NCI-H2196 treated with DMSO at 0.1 percent for 48 hours (cell line): ENCODE data around the gene GPATCH1.
"Not testable (repeated sequence)": the region's sequence is repeated elsewhere in the genome, so short reads cannot be mapped to it uniquely, and the experiment has no call there.

Experiments used
- DNase-seq: peaks from one replicate; lab custom pipeline; 2025; ENCODE audit not compliant: unreplicated experiment; lab: John Stamatoyannopoulos, UW

GPATCH1 gene

DNA sequence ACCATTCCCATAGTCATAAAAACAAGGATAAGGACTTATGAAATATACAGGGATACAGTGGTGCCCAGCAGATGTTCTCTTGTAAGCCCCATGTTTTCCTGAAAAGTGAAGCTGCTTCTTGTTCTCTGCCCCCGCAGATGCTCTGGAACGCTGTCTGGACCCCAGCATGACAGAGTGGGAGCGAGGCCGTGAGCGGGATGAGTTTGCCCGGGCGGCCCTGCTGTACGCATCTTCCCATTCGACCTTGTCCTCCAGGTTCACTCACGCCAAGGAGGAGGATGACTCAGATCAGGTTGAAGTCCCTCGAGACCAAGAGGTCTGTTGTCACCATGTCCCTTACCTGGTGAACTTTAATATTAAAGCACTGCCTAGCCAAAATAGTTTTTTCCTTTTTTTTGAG is 30.6 kb downstream of the GPATCH1 start:
- DNase-seq: no peak

DNA sequence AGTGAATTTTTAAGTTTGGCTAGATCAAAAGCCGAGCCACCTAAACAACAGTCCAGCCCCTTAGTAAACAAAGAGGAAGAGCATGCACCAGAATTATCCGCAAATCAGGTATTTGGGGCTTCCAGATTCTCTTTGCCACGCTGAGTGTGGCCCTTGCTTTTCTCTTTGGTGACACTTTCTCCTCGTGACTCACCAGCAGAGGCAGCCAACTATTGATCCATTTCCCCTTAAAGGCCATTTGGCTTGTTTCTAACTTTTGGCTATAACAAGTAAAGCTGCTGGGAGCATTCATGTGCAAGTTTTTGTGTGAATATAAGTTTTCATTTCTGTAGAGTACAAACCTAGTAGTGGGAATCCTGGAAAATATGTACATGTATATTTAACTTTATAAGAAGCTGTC is 33.3 kb downstream of the GPATCH1 start:
- no peak for DNase-seq

DNA sequence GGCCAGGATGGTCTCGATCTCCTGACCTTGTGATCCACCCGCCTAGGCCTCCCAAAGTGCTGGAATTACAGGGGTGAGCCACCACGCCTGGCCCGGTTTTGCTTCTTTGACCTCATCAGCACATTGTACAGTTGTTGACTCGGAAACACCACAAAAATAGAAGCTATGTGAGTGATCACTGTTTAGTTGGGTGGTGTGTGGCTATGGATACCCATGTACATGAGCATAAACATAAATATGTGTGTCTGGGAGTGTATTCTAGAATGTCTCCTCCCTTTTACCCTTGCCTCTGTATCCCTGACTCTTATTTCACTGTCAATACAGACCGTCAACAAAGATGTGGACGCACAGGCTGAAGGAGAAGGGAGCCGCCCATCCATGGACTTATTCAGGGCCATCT is 36.5 kb downstream of the GPATCH1 start:
- no peak for DNase-seq

DNA sequence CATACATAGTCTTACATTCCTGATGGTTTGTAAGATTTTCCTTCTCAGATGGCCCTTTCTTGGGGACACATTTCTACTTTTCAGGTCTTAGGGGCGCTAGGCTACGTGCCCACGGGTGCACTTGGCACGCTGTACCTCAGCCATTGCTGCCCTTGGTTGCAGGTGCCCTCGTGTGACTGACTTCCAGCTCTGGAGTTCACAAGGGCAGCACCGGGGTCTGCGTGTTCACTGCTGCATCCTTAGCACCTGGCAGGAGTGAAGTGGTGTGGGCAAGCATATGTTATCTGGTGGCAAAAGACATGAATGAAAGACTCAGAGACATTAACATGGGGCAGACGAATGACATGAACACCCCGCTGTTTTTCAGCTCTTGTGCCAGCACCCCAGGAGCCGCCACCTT is 37.7 kb downstream of the GPATCH1 start:
- DNase-seq: no peak

DNA sequence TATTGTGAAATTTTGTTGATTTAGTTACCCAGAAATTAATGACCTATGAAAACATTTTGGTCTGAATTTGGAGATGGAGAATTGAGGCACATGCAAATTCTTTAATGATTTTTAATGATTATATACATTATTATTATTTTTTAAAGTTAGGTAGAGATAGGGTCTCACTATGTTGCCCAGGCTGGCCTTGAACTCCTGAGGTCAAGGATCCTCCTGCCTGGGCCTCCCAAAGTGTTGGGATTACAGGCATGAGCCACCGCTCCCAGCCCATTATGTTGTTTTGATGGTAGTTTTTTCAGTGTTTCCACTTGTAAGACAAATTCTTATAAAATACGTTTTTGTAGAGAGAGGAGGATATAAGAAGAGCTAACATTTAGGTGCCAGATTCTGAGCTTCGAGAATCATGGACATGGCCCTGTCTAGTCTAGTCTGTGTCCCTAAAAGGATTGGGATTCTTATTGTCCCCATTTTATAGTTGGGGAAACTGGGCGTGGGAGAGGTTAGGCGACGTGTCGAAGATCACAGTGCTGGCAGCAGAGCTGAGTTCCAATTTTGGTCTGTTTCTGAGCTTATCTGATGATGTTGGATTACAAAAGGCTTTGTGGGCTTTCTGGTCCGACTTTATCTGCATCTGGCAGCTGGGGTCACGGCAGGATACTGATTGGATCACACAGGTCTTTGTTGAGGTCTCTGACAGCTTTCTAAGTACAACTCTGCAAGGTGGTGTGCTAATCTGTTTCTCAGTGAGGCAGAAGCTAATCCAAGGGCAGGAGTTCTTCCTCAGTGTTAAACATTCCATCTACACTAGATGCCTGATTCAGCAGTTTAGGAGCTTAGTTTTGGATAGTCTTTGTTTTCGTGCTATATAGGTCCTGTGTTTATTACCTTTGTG is 43.5 kb downstream of the GPATCH1 start:
- DNase-seq: no peak

DNA sequence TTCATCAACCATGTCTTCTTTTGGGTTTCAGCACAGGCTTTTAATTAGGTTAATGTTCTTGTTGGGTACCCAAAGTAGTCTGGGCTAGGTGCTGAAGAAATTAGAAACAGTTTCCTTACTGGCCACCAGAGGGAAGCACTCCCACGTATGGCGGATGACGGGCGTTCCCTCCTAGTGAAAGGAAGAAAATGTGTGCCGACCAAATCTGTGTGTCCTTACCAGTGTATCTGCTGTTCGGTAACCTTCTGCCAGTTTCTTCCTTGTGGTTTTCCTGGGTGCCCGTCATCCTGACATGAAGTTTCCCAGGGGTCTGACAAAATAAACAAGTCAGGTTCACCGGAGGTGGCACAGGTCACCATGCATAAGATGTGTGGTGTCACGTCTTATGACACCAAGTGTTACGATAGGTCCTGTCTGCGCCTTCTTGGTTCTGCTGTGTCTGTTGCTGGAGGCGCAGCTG is 45.0 kb downstream of the GPATCH1 start:
- DNase-seq: peak; percentile 59

DNA sequence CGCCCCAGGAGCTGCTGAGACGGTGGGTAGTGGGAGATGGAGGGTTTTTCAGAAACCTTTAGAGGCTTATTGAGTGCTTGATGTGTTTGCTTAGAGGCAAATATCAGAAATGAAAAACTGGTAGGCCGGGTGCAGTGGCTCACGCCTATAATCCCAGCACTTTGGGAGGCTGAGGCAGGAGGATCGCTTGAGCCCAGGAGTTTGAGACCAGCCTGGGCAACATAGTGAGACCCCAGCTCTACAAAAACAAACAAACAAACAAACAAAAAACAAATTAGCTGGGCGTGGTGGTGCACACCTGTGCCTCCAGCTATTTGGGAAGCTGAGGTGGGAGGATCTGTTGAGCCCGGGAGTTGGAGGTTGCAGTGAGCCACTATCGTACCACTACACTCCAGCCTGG is 45.7 kb downstream of the GPATCH1 start:
- not testable (repeated sequence) for DNase-seq

DNA sequence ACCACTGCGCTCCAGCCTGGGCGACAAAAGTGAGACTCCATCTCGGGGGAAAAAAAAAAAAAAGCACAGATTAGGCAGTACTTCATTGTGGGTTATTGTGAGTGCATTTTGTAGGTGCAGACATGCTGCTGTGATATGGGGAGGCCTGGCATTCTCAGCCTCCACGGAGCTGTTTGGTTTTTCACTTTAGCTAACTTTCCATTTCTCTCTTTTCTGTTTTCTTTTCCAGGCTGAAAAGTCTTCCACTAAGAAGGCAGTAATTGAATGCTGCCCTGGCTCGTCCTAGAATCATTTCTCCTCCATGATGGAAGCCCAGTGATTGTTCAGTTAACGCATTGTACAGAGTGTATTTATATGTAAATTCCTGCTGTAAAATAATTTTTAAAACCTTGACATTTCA is 48.9 kb downstream of the GPATCH1 start:
- DNase-seq: no peak

DNA sequence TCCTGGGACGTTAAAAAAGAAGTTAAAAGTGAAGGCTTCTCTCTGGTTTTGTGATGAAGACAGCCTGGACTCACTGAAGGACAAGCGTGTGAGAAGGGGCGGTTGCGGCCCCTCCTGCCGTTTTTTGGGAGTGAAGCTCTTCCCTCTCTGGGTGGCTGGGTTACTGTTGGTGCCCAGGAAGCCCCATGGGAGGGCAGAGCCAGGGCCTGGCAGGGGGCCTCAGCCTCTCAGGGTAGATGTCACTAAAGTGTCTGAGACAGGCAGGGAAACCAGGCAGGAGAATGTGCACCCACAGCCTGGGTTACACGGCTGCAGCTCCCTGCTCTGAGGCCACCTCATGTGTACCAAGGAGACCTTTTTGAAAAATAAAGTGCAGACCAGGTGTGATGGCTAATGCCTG is 49.5 kb downstream of the GPATCH1 start:
- DNase-seq: no peak

DNA sequence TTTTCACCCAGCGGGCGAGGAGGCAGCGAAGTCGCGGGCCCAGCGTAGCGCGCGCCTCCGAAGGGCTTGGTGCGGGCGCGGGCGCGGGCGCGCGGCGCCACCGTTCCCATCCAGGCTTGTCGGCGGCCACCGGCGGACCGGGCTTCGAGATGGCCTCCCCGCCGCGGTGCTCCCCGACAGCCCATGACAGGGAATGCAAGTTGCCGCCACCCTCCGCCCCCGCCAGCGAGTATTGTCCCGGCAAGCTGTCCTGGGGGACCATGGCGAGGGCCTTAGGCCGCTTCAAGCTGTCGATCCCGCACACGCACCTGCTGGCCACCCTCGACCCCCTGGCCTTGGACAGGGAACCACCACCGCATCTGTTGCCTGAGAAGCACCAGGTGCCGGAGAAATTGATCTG is 51.0 kb downstream of the GPATCH1 start, which contains the start of gene WDR88:
TSS of gene WDR88 (plus strand) at position 94 of the 400 bp plus-strand sequence. CDS start at position 150, 56 bp downstream.
- no peak for DNase-seq

DNA sequence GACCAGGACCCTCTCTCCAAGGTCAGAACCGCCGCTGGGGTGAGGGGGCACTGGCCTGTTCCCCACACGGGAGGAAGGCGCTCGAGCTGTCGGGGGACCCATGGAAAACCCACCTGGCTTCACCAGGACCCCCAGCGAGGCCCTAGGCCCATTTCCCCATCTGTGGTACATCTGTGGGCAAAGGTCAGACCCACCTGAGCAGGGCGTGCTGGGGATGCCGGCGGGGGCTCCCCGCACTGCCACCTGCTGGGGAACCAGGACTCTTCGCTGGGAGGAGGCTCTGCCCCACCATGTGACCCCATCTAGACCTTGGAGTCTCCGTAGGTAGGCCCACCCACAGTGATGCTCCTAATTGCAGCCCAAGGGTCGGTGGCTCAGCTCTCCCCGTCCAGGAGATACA is 51.4 kb downstream of the GPATCH1 start:
- no peak for DNase-seq

DNA sequence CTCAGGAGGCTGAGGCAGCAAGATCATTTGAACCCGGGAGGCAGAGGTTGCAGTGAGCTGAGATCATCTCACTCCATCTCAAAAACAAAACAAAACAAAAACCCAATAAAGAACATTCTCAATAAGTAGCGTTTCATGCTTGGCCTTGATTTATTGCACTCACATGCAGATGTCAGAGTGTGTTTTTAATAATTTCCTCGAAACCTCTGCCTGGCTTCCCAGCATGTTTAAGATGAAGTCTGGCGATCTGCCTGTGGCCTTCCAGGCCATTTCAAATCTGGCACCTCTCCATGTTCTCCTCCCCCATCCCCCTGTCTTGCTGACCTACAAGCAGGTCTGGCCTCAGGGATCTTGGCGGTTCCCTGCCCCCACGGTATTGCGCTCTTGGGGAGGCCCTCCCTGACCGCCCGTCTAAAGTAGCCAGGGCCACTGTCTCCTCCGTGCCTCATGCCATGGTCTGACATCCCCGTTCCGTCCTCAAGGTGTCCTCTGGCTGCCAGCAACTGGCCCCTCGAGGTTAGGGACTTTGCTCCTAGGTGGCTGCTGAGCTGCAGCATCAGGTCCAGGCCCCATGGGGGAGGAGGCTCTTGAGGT is 52.6 kb downstream of the GPATCH1 start:
- DNase-seq: peak; percentile 21

DNA sequence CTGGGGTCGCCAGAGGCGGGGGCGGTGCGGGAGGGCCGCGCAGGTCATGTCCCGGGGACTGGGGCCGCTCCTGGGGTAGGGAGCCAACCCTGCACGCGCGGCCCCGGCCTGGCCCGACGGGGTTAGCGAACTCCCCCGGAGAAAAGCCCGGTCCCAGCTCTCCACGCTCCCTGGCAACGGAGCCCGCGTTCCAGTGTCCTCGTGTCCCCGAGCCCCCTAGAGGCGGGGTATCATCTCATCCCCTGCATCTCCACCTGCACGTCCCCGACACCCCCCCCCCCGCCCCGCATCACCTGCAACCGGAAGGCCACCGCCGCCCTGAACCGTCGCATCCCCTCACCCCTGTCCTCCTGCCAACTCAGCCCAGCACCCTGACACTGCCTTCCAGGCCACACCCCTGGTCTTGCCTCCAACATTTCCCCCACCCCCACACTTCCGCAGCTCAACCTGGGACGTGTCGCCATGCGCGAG is 53.6 kb downstream of the GPATCH1 start:
- no peak for DNase-seq

DNA sequence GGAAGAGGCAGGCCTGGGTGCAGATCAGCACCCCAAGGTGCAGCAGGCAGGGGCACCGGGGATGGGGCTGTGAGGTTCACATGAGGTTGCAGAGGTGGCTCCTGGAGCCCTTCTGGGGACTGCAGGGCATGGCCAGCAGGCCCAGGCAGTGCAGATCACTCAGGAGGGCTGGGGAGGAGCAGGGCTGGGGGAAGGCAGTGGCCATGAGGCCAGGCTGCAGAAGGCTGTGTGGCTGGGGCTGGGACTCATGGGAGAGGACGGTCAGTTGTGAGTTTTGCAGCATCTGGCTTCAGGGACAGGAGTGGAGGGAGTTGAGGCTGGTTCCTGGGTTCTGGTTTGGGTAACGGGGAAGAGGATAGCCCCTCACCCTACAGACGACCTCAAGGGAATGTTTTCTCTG is 58.2 kb downstream of the GPATCH1 start:
- no peak for DNase-seq

DNA sequence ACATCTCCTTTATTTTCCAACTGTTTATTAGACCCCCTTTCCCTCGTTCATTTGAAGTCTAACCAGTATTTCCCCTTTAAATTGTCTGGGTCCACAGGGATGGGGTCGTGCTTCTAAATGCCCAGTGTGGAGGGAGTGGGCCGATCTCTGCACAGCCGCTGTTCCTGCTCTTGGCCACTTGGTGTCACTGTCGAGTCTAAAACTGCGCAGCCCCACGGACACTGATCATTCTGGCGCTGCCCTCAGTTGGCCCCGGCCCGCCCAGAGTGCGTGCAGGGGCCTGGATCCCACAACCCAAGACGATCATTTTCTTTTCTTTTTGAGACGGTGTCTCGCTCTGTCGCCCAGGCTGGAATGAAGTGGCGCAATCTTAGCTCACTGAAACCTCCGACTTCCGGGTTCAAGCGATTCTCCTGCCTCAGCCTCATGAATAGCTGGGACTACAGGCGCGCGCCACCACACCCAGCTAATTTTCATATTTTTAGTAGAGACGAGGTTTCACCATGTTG is 63.0 kb downstream of the GPATCH1 start:
- DNase-seq: peak; percentile 45

DNA sequence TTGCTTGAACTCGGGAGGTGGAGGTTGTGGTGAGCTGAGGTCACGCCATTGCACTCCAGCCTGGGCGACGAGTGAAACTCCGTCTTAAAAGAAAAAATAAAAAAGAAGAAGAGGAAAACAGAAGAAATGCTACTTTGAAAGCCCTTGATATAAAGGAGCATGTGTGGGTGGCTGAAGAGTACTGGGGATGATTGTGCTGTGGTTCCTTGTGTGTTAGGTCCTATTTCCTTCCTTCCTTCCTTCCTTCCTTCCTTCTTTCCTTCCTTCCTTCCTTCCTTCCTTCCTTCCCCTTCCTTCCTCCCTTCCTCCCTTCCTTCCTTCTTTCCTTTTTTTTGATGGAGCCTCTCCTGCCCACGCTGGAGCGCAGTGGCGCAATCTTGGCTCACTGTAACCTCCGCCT is 65.2 kb downstream of the GPATCH1 start:
- no peak for DNase-seq

DNA sequence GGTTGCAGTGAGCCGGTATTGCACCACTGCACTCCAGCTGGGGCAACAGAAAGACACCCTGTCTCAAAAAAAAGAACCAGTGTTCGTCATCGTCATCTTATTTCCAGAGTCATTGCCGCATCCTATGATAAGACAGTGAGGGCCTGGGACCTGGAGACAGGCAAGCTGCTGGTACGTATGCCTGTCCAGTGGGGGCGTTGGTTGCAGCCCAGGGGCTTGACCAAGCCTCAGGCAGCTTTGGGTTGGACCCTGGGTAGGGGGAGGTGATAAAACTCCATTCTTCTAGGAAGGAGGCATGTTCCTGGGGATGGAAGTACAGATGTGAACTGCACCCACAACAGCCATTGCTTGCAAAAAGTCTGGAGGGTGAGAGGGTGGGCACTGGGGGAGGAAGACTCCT is 66.6 kb downstream of the GPATCH1 start:
- DNase-seq: no peak

DNA sequence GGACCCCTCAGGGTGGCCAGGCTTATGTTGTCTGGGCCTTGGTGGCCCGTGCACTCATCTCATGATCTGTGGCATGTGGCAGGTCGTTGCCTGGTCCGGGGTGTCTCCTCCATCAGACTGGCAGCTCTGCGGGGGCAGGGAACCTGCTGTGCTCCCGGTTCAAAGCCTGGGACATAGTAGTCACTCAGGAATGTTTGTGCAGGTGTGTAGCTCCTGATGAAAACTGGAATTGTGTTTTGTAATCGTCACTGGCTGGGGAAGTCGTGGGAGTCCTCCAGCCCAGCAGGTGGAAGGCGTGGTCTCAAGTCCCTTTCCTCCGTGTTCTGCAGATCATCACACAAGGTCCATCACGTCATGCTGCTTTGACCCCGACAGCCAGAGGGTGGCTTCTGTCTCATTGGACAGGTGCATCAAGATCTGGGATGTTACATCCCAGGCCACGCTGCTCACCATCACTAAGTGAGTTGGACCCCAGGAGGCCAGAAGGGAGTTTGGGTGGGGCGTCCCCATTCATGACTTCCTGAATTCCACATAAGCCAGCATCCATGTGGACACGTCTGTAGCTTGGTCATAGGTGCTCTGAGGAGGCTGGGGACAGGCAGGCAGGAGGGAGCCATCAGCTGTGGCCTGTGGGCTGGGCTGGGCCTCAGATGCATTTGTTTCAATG is 70.0 kb downstream of the GPATCH1 start:
- DNase-seq: no peak

DNA sequence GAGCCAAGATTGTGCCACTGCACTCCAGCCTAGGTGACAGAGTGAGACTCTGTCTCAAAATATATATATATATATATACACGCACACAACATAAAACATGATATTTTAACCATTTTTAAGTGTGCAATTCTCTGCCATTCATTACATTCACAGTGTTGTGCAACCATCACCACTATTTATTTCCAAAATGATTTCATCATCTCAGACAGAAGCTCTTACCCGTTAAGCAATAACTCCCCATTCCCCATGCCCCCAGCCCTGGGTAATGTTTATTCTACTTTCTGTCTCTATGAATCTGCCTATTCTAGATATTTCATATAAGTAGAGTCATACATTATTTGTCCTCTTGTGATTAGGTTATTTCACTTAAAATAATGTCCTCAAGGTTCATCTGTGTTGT is 71.2 kb downstream of the GPATCH1 start:
- no peak for DNase-seq

DNA sequence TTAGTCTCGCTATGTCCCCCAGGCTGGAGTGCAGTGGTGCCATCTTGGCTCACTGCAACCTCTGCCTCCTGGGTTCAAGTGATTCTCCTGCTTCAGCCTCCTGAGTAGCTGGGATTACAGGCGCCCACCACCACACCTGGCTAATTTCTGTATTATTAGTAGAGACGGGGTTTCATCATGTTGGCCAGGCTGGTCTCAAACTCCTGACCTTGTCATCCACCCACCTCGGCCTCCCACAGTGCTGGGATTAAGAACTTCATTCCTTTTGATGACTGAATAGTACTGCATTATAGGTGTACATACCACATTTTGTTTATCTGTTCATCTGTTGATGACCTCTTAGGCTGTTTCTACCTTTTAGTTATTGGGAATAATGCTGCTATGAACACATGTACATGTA is 71.6 kb downstream of the GPATCH1 start:
- not testable (repeated sequence) for DNase-seq

DNA sequence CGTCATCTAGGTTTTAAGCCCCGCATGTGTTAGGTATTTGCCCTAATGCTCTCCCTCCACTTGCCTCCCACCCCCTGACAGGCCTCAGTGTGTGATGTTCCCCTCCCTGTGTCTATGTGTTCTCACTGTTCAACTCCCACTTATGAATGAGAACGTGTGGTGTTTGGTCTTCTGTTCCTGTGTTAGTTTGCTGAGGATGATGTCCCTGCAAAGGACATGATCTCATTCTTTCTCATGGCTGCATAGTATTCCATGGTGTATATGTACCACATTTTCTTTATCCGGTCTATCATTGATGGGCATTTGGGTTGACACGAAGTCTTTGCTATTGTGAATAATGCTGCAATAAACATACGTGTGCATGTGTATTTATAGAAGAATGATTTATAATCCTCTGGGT is 73.3 kb downstream of the GPATCH1 start:
- not testable (repeated sequence) for DNase-seq

DNA sequence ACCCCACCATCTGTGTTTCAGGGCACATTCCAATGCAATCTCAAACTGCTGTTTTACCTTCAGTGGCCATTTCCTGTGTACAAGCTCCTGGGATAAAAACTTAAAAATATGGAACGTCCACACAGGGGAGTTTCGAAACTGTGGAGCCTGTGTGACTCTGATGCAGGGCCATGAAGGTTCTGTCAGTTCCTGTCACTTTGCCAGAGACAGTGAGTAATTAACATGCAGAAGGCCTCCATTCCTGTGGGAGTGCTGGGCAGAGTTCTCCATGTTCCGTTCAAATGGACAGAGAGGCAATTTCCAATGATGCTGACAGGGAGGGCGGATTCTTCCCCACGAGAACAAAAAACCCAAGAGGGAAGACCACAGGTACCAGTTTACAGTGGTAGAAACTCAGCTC is 75.4 kb downstream of the GPATCH1 start:
- DNase-seq: no peak
